Esophagus (tissue), 2 donors: ENCODE results near the gene CIB4. TPM values are rescaled to one million over a fixed set of nuclear protein-coding genes. Genes with fewer than 3 reads are reported as not detected.

ENCODE experiments used
- H3K27ac ChIP-seq, 2 donors: one replicate each; pipeline ENCODE4 v1.5.1; 2013; ENCODE audit warnings: low read depth in 2 of 2, mild to moderate bottlenecking in 2 of 2, inconsistent platforms in 1 of 2, low read length in 1 of 2, moderate library complexity in 1 of 2
- H3K27me3 ChIP-seq, 2 donors: one replicate each; pipeline ENCODE4 v1.6.1; 2013; ENCODE audit warnings: low read length in 2 of 2, control low read depth in 1 of 2, mild to moderate bottlenecking in 1 of 2; ENCODE audit not compliant: insufficient read depth in 2 of 2, control insufficient read depth in 1 of 2
- H3K36me3 ChIP-seq, 2 donors: one replicate each; pipeline ENCODE4 v1.6.1; 2013; ENCODE audit warnings: low read length in 1 of 2; ENCODE audit not compliant: control insufficient read depth in 2 of 2, insufficient read depth in 2 of 2
- H3K4me1 ChIP-seq, 2 donors: one replicate each; pipeline ENCODE4 v1.6.1; 2013; ENCODE audit warnings: low read length in 1 of 2; ENCODE audit not compliant: control insufficient read depth in 2 of 2, insufficient read depth in 2 of 2
- H3K4me3 ChIP-seq, 2 donors: one replicate each; pipeline ENCODE4 v1.5.1; 2013; ENCODE audit warnings: low read length in 2 of 2, mild to moderate bottlenecking in 2 of 2, low read depth in 1 of 2, moderate library complexity in 1 of 2
- H3K9me3 ChIP-seq, 2 donors: one replicate each; pipeline ENCODE4 v1.6.1; 2013; ENCODE audit warnings: mild to moderate bottlenecking in 2 of 2, low read depth in 1 of 2, low read length in 1 of 2, moderate library complexity in 1 of 2; ENCODE audit not compliant: control insufficient read depth in 2 of 2, insufficient read depth in 1 of 2
- WGBS, 2 donors: extraction: QIAGEN DNeasy Blood & Tissue Kit; methylation state at CpG; one replicate each; pipeline ENCODE4 v1.1.7; 2013; 5-methylcytosine and 5-hydroxymethylcytosine counted together
- polyA plus RNA-seq, 2 donors: library from polyadenylated mRNA; stranded (reverse); fragments of 200-250 nt; gene quantifications; one replicate each; pipeline ENCODE4 v1.2.3, GENCODE V29; 2013
- donor health status: healthy with polysubstance abuse.
- donor health status: Bipolar disorder and iron deficiency.

The CIB4 gene
- polyA plus RNA-seq, 2 donors: not detected

- Histone ChIP-seq H3K27me3 (no peaks in the 10 kb centered on the region), H3K4me1 (no peaks in the 10 kb centered on the region), H3K9me3 (no peaks in the 10 kb centered on the region), H3K4me3 (no peak overlapping the region), H3K27ac (no peak overlapping the region), H3K36me3 (no peaks in the 10 kb centered on the region)
- 76 to 81% methylated on average over 3 of the region's 3 CpGs for WGBS, 2 donors
Measured at GRCh38 chr2:26654061-26654340, 12.8 kb upstream of the CIB4 start.

- H3K27ac ChIP-seq: peak overlapping the region in 1 of 2 donors; percentile 46
- H3K4me1 ChIP-seq: no peaks in the 10 kb centered on the region
- no peak overlapping the region for H3K4me3 ChIP-seq
- H3K36me3 ChIP-seq: no peaks in the 10 kb centered on the region
- WGBS, 2 donors: 83 to 87% methylated on average over 13 of the region's 13 CpGs
- no peaks in the 10 kb centered on the region for H3K27me3 ChIP-seq
- no peaks in the 10 kb centered on the region for H3K9me3 ChIP-seq
Measured at GRCh38 chr2:26653207-26654060, 12.3 kb upstream of the CIB4 start.

- no peaks in the 10 kb centered on the region for H3K9me3 ChIP-seq
- 63 to 69% methylated on average over 12 of the region's 12 CpGs for WGBS, 2 donors
- no peaks in the 10 kb centered on the region for H3K36me3 ChIP-seq
- peak overlapping the region; percentile 46 to 66 for H3K27ac ChIP-seq
- no peak overlapping the region for H3K4me3 ChIP-seq
- H3K4me1 ChIP-seq: no peaks in the 10 kb centered on the region
- no peaks in the 10 kb centered on the region for H3K27me3 ChIP-seq
Measured at GRCh38 chr2:26652361-26653041, 11.3 kb upstream of the CIB4 start.

DNA sequence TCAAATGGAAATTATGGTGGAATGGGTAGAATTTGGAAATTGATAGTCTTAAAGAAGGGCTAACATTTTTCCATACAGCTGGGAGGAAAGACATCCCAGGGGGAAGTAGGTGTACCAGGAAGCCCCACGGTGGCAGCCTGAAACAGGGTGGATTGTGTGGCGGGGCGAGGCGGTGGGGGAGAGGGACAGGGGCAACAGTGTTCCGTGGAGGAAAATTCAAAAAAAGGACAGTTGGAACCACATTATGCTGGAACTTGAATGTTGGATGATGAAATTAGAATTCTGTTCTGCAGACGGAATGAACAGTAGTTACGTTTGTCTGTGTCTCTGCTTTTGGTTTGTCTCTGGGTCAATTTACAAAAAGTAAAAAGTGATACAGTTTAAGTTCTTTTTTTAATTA lies 10.6 kb upstream of the CIB4 start:
- WGBS, 2 donors: 74 to 82% methylated on average over 7 of the region's 7 CpGs
- H3K27me3 ChIP-seq: no peaks in the 10 kb centered on the region
- H3K36me3 ChIP-seq: no peaks in the 10 kb centered on the region
- peak overlapping the region in 1 of 2 donors; percentile 23 for H3K27ac ChIP-seq
- no peaks in the 10 kb centered on the region for H3K4me1 ChIP-seq
- H3K4me3 ChIP-seq: no peak overlapping the region
- H3K9me3 ChIP-seq: no peaks in the 10 kb centered on the region

- no peak overlapping the region for H3K4me3 ChIP-seq
Measured at GRCh38 chr2:26651470-26651771, 10.3 kb upstream of the CIB4 start.

DNA sequence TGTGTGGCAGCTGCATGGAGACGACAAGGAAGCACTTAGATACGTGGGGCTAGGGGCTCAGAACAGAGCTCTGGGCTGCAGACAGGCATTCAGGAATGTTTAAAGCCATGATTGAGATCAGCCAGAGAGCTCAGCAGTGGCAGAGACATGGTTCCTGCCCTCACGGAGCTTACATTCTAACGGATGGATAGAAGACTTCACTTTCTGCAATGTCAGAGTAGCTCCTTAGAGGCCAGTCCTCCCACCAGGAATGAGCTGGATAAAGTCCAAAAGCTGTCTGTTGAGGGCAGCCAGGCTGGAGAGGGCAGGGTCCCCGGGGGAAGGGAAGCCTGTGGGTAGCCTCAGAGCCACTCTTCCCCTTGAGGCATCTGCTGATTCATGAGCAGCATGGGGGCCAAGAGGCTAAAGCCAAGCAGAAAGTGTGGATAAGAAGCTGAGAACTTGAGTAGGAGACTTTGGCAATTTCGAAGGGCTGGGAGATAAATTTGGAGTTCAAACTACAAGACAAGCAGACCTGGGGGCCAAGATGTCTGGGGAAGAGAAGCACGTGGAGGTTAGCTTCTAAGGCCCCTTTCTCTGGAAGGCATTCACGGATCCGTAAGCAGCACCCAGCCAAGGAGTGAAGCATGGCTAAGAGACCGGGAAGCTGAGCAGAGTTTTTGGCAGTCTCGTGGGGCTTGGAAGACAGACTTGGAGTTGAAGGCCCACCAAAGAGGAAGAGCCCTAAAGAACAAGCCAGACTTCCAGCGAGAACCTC lies 9.7 kb upstream of the CIB4 start:
- Histone ChIP-seq H3K27ac (no peak overlapping the region), H3K36me3 (no peaks in the 10 kb centered on the region), H3K9me3 (no peaks in the 10 kb centered on the region), H3K27me3 (no peaks in the 10 kb centered on the region), H3K4me1 (no peaks in the 10 kb centered on the region), H3K4me3 (no peak overlapping the region)
- 75 to 78% methylated on average over 12 of the region's 12 CpGs for WGBS, 2 donors

More at GRCh38 chr2:26651470-26651771, 10.3 kb upstream of the CIB4 start:
- Histone ChIP-seq H3K36me3 (no peaks in the 10 kb centered on the region), H3K4me1 (no peaks in the 10 kb centered on the region), H3K9me3 (no peaks in the 10 kb centered on the region), H3K27me3 (no peaks in the 10 kb centered on the region), H3K27ac (no peak overlapping the region)
- 76 to 80% methylated on average over 7 of the region's 7 CpGs for WGBS, 2 donors

- 79 to 80% methylated on average over 12 of the region's 12 CpGs for WGBS, 2 donors
- no peaks in the 10 kb centered on the region for H3K27me3 ChIP-seq
- H3K9me3 ChIP-seq: no peaks in the 10 kb centered on the region
- H3K4me3 ChIP-seq: no peak overlapping the region
- H3K4me1 ChIP-seq: no peaks in the 10 kb centered on the region
- H3K27ac ChIP-seq: no peak overlapping the region
- H3K36me3 ChIP-seq: no peaks in the 10 kb centered on the region
Measured at GRCh38 chr2:26649992-26650712, 9.0 kb upstream of the CIB4 start.

- Histone ChIP-seq H3K27ac (no peak overlapping the region), H3K36me3 (no peaks in the 10 kb centered on the region), H3K4me3 (no peak overlapping the region), H3K4me1 (no peaks in the 10 kb centered on the region), H3K9me3 (no peaks in the 10 kb centered on the region), H3K27me3 (no peaks in the 10 kb centered on the region)
- 61 to 63% methylated on average over 7 of the region's 7 CpGs for WGBS, 2 donors
Measured at GRCh38 chr2:26649322-26649721, 8.2 kb upstream of the CIB4 start.

DNA sequence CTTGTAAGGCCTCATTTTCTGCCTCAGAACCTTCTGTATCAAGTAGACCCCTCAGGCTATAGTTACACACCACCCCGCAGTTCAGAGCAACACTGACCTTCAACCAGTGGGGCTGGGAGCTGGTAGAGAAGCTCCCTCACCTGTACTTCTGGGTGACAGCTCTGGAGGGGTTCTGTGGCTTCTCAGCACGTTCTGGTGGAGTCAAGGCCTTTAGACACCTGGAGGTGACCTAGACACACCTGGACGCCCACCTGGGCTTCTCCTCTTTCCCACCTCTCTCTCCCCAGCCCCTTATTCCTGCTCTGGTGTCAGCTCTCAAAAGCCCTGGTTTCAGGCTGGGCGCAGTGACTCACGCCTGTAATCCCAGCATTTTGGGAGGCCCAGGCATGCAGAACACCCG lies 7.3 kb upstream of the CIB4 start:
- Histone ChIP-seq H3K9me3 (no peaks in the 10 kb centered on the region), H3K36me3 (no peaks in the 10 kb centered on the region), H3K4me1 (peaks cover 0 to 4% of the 10 kb centered on the region in 2 donors), H3K27me3 (no peaks in the 10 kb centered on the region), H3K27ac (no peak overlapping the region), H3K4me3 (no peak overlapping the region)
- 80 to 81% methylated on average over 6 of the region's 6 CpGs for WGBS, 2 donors
